AG09309 (cell line): Measurements from ENCODE around the gene CDT1.
A peak's percentile ranks its signal among the peaks of the same experiment; 100 is the strongest.

Experiments
- DNase-seq: peaks from one replicate; pipeline ENCODE4 v3.0.0-alpha.2; 2010; ENCODE audit warnings: low read depth
- H3K4me3 ChIP-seq: 2 replicates; pipeline ENCODE4 v1.5.1; 2011; ENCODE audit warnings: mild to moderate bottlenecking, low read depth, low read length, moderate library complexity; ENCODE audit not compliant: control insufficient read depth
- TF ChIP-seq, protein P1 (sequence below): IDR thresholded peaks from 2 replicates; pipeline ENCODE4 v1.5.1; 2011; ENCODE audit warnings: mild to moderate bottlenecking, low read depth, low read length, inconsistent platforms; ENCODE audit not compliant: insufficient read depth, control insufficient read depth; ENCODE audit errors: missing control alignments

Gene CDT1

GRCh38 chr16:88810166-88810911 lies 6.8 kb downstream of the CDT1 start:
- TF ChIP-seq, protein P1, sequence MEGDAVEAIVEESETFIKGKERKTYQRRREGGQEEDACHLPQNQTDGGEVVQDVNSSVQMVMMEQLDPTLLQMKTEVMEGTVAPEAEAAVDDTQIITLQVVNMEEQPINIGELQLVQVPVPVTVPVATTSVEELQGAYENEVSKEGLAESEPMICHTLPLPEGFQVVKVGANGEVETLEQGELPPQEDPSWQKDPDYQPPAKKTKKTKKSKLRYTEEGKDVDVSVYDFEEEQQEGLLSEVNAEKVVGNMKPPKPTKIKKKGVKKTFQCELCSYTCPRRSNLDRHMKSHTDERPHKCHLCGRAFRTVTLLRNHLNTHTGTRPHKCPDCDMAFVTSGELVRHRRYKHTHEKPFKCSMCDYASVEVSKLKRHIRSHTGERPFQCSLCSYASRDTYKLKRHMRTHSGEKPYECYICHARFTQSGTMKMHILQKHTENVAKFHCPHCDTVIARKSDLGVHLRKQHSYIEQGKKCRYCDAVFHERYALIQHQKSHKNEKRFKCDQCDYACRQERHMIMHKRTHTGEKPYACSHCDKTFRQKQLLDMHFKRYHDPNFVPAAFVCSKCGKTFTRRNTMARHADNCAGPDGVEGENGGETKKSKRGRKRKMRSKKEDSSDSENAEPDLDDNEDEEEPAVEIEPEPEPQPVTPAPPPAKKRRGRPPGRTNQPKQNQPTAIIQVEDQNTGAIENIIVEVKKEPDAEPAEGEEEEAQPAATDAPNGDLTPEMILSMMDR: no peak
- peak overlapping the region; percentile 62 for H3K4me3 ChIP-seq
- no peak for DNase-seq

- no peak for DNase-seq
- TF ChIP-seq, protein P1: no peak
- peak overlapping the region; percentile 62 for H3K4me3 ChIP-seq
Observed at GRCh38 chr16:88810912-88811768, 7.6 kb downstream of the CDT1 start.

- peak; percentile 79 for DNase-seq
- H3K4me3 ChIP-seq: peak within 1 kb of the TSS; percentile 62
- TF ChIP-seq, protein P1: no peak
Observed at GRCh38 chr16:88811769-88812512, 8.4 kb downstream of the CDT1 start, which contains the start of gene APRT. APRT (minus strand) TSS chr16:88811928; CDS start chr16:88811899, 29 bp downstream.

GRCh38 chr16:88812513-88813268 lies 9.1 kb downstream of the CDT1 start:
- TF ChIP-seq, protein P1: no peak
- no peak for DNase-seq
- peak overlapping the region; percentile 61 for H3K4me3 ChIP-seq

DNA sequence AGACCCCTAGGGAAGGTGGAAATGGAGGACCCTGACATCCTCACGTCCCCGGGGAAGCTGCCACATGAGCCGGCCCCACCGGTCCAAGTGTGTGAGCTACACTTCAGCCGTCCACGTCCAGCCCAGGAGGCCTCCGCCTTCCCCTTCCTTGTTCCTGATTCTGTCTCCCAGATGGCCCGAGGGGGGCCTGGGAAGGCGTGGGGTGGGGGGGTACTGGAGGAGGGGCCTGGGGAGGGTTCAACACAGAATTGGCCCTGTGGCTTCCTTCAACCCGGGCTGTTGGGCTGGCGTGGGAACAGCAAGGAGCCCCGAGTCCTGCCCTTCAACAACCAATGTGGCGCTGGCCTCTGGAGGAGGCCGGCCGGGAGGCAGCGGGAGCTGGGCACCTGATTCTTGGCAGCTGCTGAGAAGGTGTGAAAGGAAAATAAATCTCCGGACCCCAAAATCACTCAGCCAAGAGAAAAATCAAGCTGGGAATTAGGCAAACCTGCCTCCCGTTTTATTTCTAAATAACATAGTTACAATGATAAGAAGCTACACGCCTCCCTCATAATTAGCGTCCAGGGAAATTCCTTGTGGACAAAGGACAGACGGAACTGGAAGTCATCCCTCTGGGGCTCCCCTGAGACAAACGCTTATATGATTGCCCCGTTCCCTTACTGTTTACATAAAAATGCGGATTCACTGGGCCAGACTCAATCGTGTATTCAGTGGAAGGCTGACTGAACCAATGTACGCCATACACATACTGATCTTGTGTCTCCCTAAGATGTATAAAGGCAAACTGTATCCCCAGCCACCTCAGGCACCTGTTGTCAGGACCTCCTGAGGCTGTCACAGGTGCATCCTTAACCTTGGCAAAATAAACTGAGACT lies 9.9 kb downstream of the CDT1 start:
- no peak for DNase-seq
- H3K4me3 ChIP-seq: no peak overlapping the region
- TF ChIP-seq, protein P1: no peak
